H1 (cell line): ENCODE results near the gene STX2. TPM values are rescaled to one million over a fixed set of nuclear protein-coding genes. Genes with fewer than 3 reads are reported as not detected.

Experiments
- CTCF ChIA-PET: fragments of 300-600 bp; sonication (Branson Sonifier 250); formaldehyde crosslinking; loops from one replicate; lab custom pipeline; 2021; ENCODE audit not compliant: partially characterized antibody; lab: Charles Lee
- POLR2A ChIA-PET: fragments of 300-600 bp; sonication (Branson Sonifier 250); formaldehyde crosslinking; loops from one replicate; lab custom pipeline; 2021; ENCODE audit warnings: inconsistent platforms; ENCODE audit not compliant: partially characterized antibody; lab: Charles Lee
- DNase-seq, 2 experiments: peaks; one replicate each; pipeline versions ENCODE4 v3.0.0 to v3.0.0-alpha.2; 2010 to 2022; ENCODE audit warnings: low spot score in 2 of 2, low read depth in 1 of 2, mixed read lengths in 1 of 2
- FAIRE-seq: peaks from 2 replicates; lab custom pipeline; 2011; peaks lifted over from hg19 to GRCh38; lab: Jason Lieb, UNC
- H2AFZ ChIP-seq: 2 replicates; pipeline ENCODE4 v1.8.1; 2012; ENCODE audit warnings: low read length, inconsistent platforms
- H2AK5ac ChIP-seq: 2 replicates; pipeline ENCODE4 v1.6.1; 2013; ENCODE audit warnings: low read depth, low read length
- H2BK120ac ChIP-seq: replicated peaks from 2 replicates; pipeline ENCODE3; 2013; ENCODE audit warnings: low read depth, low read length, inconsistent platforms
- H2BK12ac ChIP-seq: 2 replicates; pipeline ENCODE4 v1.6.1; 2013; ENCODE audit warnings: low read depth, low read length
- H2BK15ac ChIP-seq: 2 replicates; pipeline ENCODE4 v1.6.1; 2013; ENCODE audit warnings: low read length
- H2BK20ac ChIP-seq: 2 replicates; pipeline ENCODE4 v1.6.1; 2013; ENCODE audit warnings: low read length
- H2BK5ac ChIP-seq: 2 replicates; pipeline ENCODE4 v1.6.1; 2013; ENCODE audit warnings: low read depth, low read length
- H3K14ac ChIP-seq: 2 replicates; pipeline ENCODE4 v1.6.1; 2013; ENCODE audit warnings: inconsistent platforms; ENCODE audit not compliant: insufficient read length
- H3K18ac ChIP-seq: 2 replicates; pipeline ENCODE4 v1.6.1; 2013; ENCODE audit warnings: low read length; ENCODE audit errors: extremely low read depth
- H3K23ac ChIP-seq: 2 replicates; pipeline ENCODE4 v1.6.1; 2013; ENCODE audit warnings: inconsistent platforms; ENCODE audit not compliant: insufficient read length
- H3K23me2 ChIP-seq: 2 replicates; pipeline ENCODE4 v1.6.1; 2013; ENCODE audit warnings: low read depth, low read length
- H3K27ac ChIP-seq: 2 replicates; pipeline ENCODE4 v1.6.1; 2011; ENCODE audit warnings: low read depth, low read length, inconsistent platforms
- H3K27me3 ChIP-seq, 4 experiments: replicated peaks in 1 of 4; 1 replicate in 1 of 4; 2 replicates in 3 of 4; pipeline versions ENCODE4 v1.6.1 to v1.8.1; 2011 to 2013; ENCODE audit warnings: low read length in 3 of 4, mild to moderate bottlenecking in 3 of 4, inconsistent platforms in 2 of 4, mixed read lengths in 2 of 4, moderate library complexity in 1 of 4; ENCODE audit not compliant: control insufficient read depth in 3 of 4, insufficient read depth in 3 of 4; ENCODE audit errors: extremely low read depth in 1 of 4
- H3K36me3 ChIP-seq, 4 experiments: 2 replicates each; pipeline versions ENCODE4 v1.6.1 to v1.8.1; 2011 to 2013; ENCODE audit warnings: mild to moderate bottlenecking in 4 of 4, low read length in 3 of 4, moderate library complexity in 2 of 4, control low read depth in 1 of 4, inconsistent platforms in 1 of 4; ENCODE audit not compliant: insufficient read depth in 4 of 4, control insufficient read depth in 2 of 4
- H3K4ac ChIP-seq: replicated peaks from 2 replicates; pipeline ENCODE3; 2013; ENCODE audit warnings: low read length, low read depth, mixed read lengths, inconsistent platforms; ENCODE audit not compliant: insufficient read length
- H3K4me1 ChIP-seq, 4 experiments: replicated peaks in 1 of 4; 1 replicate in 1 of 4; 2 replicates in 3 of 4; pipeline versions ENCODE4 v1.6.1 to v1.8.1; 2011 to 2013; ENCODE audit warnings: low read length in 3 of 4, inconsistent platforms in 2 of 4, mixed read lengths in 1 of 4; ENCODE audit not compliant: insufficient read depth in 4 of 4, control insufficient read depth in 3 of 4
- H3K4me2 ChIP-seq, 2 experiments: 2 replicates each; pipeline versions ENCODE4 v1.6.1 to v1.8.1; 2011 to 2013; ENCODE audit warnings: low read depth in 2 of 2, low read length in 2 of 2, control low read depth in 1 of 2, inconsistent platforms in 1 of 2, mild to moderate bottlenecking in 1 of 2; ENCODE audit not compliant: insufficient read depth in 1 of 2
- H3K4me3 ChIP-seq, 4 experiments: fragments of 200-600, 300-600 bp in 1 of 4; sonication (generic), shearing (Covaris generic), sonication (Bioruptor Twin) in 1 of 4; 2 replicates each; pipeline versions ENCODE4 v1.5.1 to v1.8.1; 2011 to 2016; ENCODE audit warnings: low read length in 4 of 4, low read depth in 3 of 4, control low read depth in 2 of 4, inconsistent platforms in 2 of 4, mild to moderate bottlenecking in 2 of 4, mixed read lengths in 1 of 4, moderate library complexity in 1 of 4; ENCODE audit not compliant: insufficient read depth in 2 of 4; ENCODE audit errors: extremely low read depth in 1 of 4
- H3K56ac ChIP-seq: replicated peaks from 2 replicates; pipeline ENCODE3; 2013; ENCODE audit warnings: low read depth, mild to moderate bottlenecking, mixed read lengths, low read length, inconsistent platforms; ENCODE audit not compliant: insufficient read length
- H3K79me1 ChIP-seq: 2 replicates; pipeline ENCODE4 v1.6.1; 2013; ENCODE audit warnings: low read depth, low read length, control low read depth
- H3K79me2 ChIP-seq, 2 experiments: 2 replicates each; pipeline versions ENCODE4 v1.6.1 to v1.8.1; 2012 to 2013; ENCODE audit warnings: low read length in 2 of 2, mild to moderate bottlenecking in 2 of 2, inconsistent platforms in 1 of 2; ENCODE audit not compliant: insufficient read depth in 2 of 2, control insufficient read depth in 1 of 2
- H3K9ac ChIP-seq, 4 experiments: replicated peaks in 1 of 4; 1 replicate in 1 of 4; 2 replicates in 3 of 4; pipeline versions ENCODE4 v1.6.1 to v1.8.1; 2011 to 2013; ENCODE audit warnings: low read depth in 3 of 4, low read length in 3 of 4, control low read depth in 2 of 4, mild to moderate bottlenecking in 2 of 4, moderate library complexity in 2 of 4, inconsistent platforms in 1 of 4; ENCODE audit errors: extremely low read depth in 1 of 4
- H3K9me3 ChIP-seq, 2 experiments: 2 replicates each; pipeline versions ENCODE4 v1.6.1 to v1.8.1; 2012 to 2013; ENCODE audit warnings: mild to moderate bottlenecking in 2 of 2, moderate library complexity in 2 of 2, control low read depth in 1 of 2, inconsistent platforms in 1 of 2, low read depth in 1 of 2, low read length in 1 of 2, mixed read lengths in 1 of 2; ENCODE audit not compliant: insufficient read depth in 2 of 2
- H4K20me1 ChIP-seq, 2 experiments: replicated peaks in 1 of 2; 2 replicates each; pipeline versions ENCODE3 to v1.8.1; 2011 to 2013; ENCODE audit warnings: inconsistent platforms in 2 of 2, low read length in 2 of 2, mild to moderate bottlenecking in 1 of 2; ENCODE audit not compliant: insufficient read depth in 2 of 2, control insufficient read depth in 1 of 2
- H4K5ac ChIP-seq: 2 replicates; pipeline ENCODE4 v1.6.1; 2013; ENCODE audit warnings: low read length, low read depth, mixed read lengths, inconsistent platforms; ENCODE audit not compliant: insufficient read length
- H4K8ac ChIP-seq: 2 replicates; pipeline ENCODE4 v1.8.0; 2013; ENCODE audit warnings: mild to moderate bottlenecking, moderate library complexity, low read length, inconsistent platforms; ENCODE audit not compliant: insufficient read depth; ENCODE audit errors: extremely low read depth
- H4K91ac ChIP-seq: replicated peaks from 2 replicates; pipeline ENCODE3; 2013; ENCODE audit warnings: low read length, mixed read lengths, inconsistent platforms; ENCODE audit not compliant: insufficient read length
- BCL11A ChIP-seq, 2 experiments: IDR thresholded peaks; one replicate each; pipeline ENCODE4 v1.6.1; 2011; ENCODE audit warnings: low read depth in 2 of 2, low read length in 2 of 2, mild to moderate bottlenecking in 2 of 2
- WGBS, 2 experiments: shearing (Covaris generic) in 1 of 2; methylation state at CpG; one replicate each; pipeline versions ENCODE4 v1.1.6 to v1.1.7; 2013 to 2015; ENCODE audit warnings: low lambda C conversion rate in 2 of 2, mixed read lengths in 2 of 2, inconsistent platforms in 1 of 2, low coverage in 1 of 2, missing lambda C conversion rate in 1 of 2; ENCODE audit not compliant: insufficient replicate concordance in 2 of 2, insufficient coverage in 1 of 2, insufficient read length in 1 of 2; ENCODE audit errors: extremely low coverage in 1 of 2, missing lambda C conversion rate in 1 of 2; 5-methylcytosine and 5-hydroxymethylcytosine counted together
- polyA plus RNA-seq, 7 experiments: library from polyadenylated mRNA; depleted of rRNA in 3 of 7; stranded (reverse) in 5 of 7; unstranded in 2 of 7; fragments of >200 nt in 5 of 7; fragments of 200-250 nt in 2 of 7; gene quantifications; 1 replicate in 5 of 7; 2 replicates in 1 of 7; 4 replicates in 1 of 7; pipeline versions ENCODE4 v1.2.1 to v1.2.3, GENCODE V29; 2011 to 2013; ENCODE audit warnings: missing spikeins in 2 of 7, mixed read lengths in 2 of 7
- total RNA-seq: library from RNA; stranded (reverse); fragmentation: NEBNext Ultra II Directional; extraction: Animal tissue kit (Norgen Biotek cat#: 25700); gene quantifications from 2 replicates; pipeline ENCODE4 v1.2.1, GENCODE V29; 2021

Gene STX2
- total and polyA plus RNA-seq, 2 of the 8 experiments (the other 6 are each of a cell fraction or from before 2014, with no cell fraction given), result 20.0 to 26.3 TPM

DNA sequence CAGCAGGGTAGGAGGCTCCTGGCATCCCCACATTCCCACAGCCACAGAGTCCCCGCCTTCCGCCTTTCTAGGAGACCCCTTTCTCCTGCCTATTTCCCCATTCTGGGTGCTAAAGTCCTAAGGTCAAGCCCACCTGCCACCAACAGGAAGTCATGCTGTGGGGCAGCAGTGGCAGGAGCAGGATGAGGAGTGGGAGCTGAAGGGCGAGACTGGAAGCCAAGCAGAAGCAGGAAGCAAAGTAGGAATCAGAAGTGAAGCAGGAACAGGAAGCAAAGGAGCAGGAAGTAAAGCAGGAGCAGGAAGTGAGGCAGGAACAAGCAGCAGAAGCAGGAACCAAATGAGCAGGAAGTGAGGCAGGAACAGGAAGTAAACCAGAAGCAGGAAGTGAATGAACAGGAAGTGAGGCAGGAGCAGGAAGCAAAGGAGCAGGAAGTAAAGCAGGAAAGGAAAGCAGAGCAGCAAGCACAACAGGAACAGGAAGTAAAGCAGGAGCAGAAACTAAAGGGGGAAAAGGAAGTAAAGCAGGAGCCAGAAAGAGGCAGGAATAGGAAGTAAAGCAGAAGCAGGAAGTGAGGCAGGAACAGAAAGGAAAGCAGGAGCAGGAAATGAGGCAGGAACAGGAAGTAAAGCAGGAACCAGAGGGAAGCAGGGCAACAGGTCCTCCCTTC, 84.7 kb downstream of the STX2 start:
- Histone ChIP-seq H3K27me3 (no peaks in the 10 kb centered on the region), H3K36me3 (no peaks in the 10 kb centered on the region), H3K18ac (no peak overlapping the region), H2BK15ac (peak overlapping the region; percentile 40; the same call in 1 of the 2 replicates), H3K79me1 (no peaks in the 10 kb centered on the region), H4K91ac (no peak overlapping the region), H3K14ac (no peak overlapping the region), H3K56ac (no peak overlapping the region), H3K23ac (no peak overlapping the region), H4K20me1 (no peaks in the 10 kb centered on the region), H3K4me3 (no peak overlapping the region), H2BK5ac (no peak overlapping the region), H3K79me2 (no peaks in the 10 kb centered on the region), H3K4me2 (no peak overlapping the region), H3K4me1 (no peaks in the 10 kb centered on the region), H2BK12ac (no peak overlapping the region), H3K9ac (no peak overlapping the region), H2AFZ (no peak overlapping the region), H3K23me2 (peaks cover 10% of the 10 kb centered on the region; the same call in 1 of the 2 replicates), H3K4ac (no peak overlapping the region), H2BK120ac (no peak overlapping the region), H3K27ac (no peak overlapping the region), H2AK5ac (peak overlapping the region; percentile 91), H3K9me3 (no peaks in the 10 kb centered on the region), H2BK20ac (no peak overlapping the region), H4K5ac (no peak overlapping the region), H4K8ac (no peak overlapping the region)
- WGBS, 2 experiments, result 92% methylated on average over 3 of the region's 3 CpGs; no CpG with 5 or more reads in 1 of the 2 experiments
- DNase-seq (no peak), FAIRE-seq (no peak)
- POLR2A ChIA-PET, result no interaction called here
- no peak for TF ChIP-seq BCL11A (IDR thresholded peaks at IDR 0.05; ENCODE audit: low read depth in 2 of 2, low read length in 2 of 2)
- CTCF ChIA-PET, result interaction anchor here (0.6 to 3.3 kb wide), 8 partner anchors 9 to 395 kb away, joined by 3 to 15 read pairs (median 4); no protein-coding TSS in a partner anchor
